ENCODE data around the gene ZNRF4.
A peak's percentile ranks its signal among the peaks of the same experiment; 100 is the strongest.

The ZNRF4 gene

GRCh38 chr19:5443723-5444122 lies 11.5 kb upstream of the ZNRF4 start:
- no peak for DNase-seq

- no peak for DNase-seq
These were observed 10.8 kb upstream of the ZNRF4 start for GRCh38 chr19:5444431-5444830.

- no peak for DNase-seq
These were observed 10.1 kb upstream of the ZNRF4 start for GRCh38 chr19:5445071-5445470.

- DNase-seq = no peak
These were observed 9.6 kb upstream of the ZNRF4 start for GRCh38 chr19:5445561-5446055.

GRCh38 chr19:5447700-5448311 lies 7.4 kb upstream of the ZNRF4 start:
- DNase-seq = no peak

- no peak for DNase-seq
These were observed 6.8 kb upstream of the ZNRF4 start for GRCh38 chr19:5448374-5448773.

- no peak for DNase-seq
These were observed 4.6 kb upstream of the ZNRF4 start for GRCh38 chr19:5450482-5451126.

GRCh38 chr19:5451494-5451893 lies 3.7 kb upstream of the ZNRF4 start:
- DNase-seq = no peak

GRCh38 chr19:5452594-5453565 lies 2.3 kb upstream of the ZNRF4 start:
- DNase-seq = no peak

GRCh38 chr19:5454743-5455142 lies 474 bp upstream of the ZNRF4 start:
- DNase-seq = no peak

GRCh38 chr19:5456130-5456840 lies 1.1 kb downstream of the ZNRF4 start:
- DNase-seq = no peak

GRCh38 chr19:5456841-5457200 lies 1.6 kb downstream of the ZNRF4 start:
- no peak for DNase-seq

GRCh38 chr19:5457709-5458108 lies 2.5 kb downstream of the ZNRF4 start:
- DNase-seq = no peak

- no peak for DNase-seq
These were observed 3.2 kb downstream of the ZNRF4 start for GRCh38 chr19:5458420-5458819.

GRCh38 chr19:5459360-5459759 lies 4.1 kb downstream of the ZNRF4 start:
- DNase-seq = no peak

GRCh38 chr19:5460748-5461147 lies 5.5 kb downstream of the ZNRF4 start:
- DNase-seq = no peak

- DNase-seq = no peak
These were observed 8.7 kb downstream of the ZNRF4 start for GRCh38 chr19:5463959-5464358.

GRCh38 chr19:5466072-5466471 lies 10.9 kb downstream of the ZNRF4 start:
- no peak for DNase-seq

- DNase-seq = peak; percentile 6
These were observed 11.6 kb downstream of the ZNRF4 start for GRCh38 chr19:5466814-5467291.

- DNase-seq = no peak
These were observed 15.1 kb downstream of the ZNRF4 start for GRCh38 chr19:5470264-5470671.

- no peak for DNase-seq
These were observed 17.1 kb downstream of the ZNRF4 start for GRCh38 chr19:5472286-5472685.

- DNase-seq = no peak
These were observed 18.4 kb downstream of the ZNRF4 start for GRCh38 chr19:5473646-5474045.
